Activated CD4-positive, CD25-positive, alpha-beta regulatory T cell treated with anti-CD3 and anti-CD28 coated beads, Interleukin-2, amount 50 U/mL, for 72 hours (primary cell): ENCODE measurements around the gene FOCAD.
"Not testable (repeated sequence)": the region's sequence is repeated elsewhere in the genome, so short reads cannot be mapped to it uniquely, and the experiment has no call there.

Source experiments
- DNase-seq: peaks from one replicate; pipeline ENCODE4 v3.0.0; 2021

Gene FOCAD

DNA sequence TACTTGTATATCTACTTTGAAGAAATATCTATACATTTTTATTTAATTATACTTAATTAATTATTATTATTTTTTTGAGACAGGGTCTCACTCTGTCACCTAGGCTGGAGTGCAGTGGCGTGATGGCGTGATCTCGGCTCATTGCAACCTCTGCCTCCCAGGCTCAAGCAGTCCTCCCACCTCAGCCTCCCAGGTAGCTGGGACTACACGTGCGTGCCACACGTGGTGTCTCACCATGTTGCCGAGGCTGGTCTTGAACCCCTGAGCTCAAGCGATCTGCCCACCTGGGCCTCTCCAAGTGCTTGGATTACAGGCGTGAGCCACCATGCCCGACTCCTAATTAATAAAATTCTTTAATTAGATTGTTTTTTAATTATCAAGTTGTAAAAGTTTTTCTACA lies 10.5 kb upstream of the FOCAD start:
- DNase-seq = not testable (repeated sequence)

DNA sequence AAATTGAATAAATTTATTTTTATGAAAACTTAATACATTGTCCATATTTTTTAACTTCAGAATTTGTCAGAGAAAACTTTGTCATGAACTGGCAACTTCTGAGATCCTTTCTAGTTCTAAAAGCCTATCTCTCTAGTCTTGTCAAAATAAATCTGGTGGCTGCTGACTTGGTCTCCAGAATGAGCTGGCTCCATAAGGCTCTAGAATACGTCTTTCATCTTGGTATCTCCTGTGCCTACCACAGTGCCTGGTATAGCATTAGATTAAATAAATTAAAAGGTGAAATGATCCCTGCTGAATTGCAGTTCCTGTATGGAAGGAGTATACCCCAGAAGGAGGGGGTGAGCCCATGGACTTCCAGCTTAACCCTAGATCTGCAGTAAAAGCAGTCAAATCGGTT lies 2.6 kb upstream of the FOCAD start:
- no peak for DNase-seq

DNA sequence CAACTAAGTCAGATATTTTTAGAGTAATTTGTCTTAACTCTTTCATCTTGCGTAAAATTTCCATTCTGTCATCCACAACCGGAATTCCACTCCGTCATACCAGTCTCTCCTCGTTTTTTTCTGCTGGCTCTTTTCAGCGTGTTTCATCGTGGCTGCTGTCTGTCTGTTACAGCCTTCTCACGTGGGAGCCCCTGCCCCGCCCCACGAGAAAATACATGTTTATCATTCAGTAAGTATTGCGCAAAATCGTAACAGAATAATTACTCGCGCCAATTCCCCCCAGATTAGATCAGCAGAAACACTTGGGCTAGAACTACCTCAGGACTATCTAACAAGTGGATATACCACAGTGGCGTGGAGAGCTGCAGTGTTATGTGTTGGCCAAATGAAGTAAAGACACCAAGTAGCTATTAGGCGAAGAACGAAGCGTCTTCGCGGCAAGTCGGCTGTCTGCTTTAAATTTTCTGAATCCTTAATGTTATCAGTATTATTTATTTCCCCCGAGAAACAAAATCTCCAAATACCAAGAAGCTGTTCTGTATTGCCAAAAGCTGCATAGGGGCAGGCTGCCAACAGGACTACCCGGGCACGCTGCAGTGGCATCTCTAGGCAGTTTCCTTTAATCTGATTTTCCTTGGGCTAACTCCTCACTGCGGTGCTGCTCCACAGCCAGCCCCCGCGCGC lies 566 bp upstream of the FOCAD start:
- peak; percentile 51 for DNase-seq

DNA sequence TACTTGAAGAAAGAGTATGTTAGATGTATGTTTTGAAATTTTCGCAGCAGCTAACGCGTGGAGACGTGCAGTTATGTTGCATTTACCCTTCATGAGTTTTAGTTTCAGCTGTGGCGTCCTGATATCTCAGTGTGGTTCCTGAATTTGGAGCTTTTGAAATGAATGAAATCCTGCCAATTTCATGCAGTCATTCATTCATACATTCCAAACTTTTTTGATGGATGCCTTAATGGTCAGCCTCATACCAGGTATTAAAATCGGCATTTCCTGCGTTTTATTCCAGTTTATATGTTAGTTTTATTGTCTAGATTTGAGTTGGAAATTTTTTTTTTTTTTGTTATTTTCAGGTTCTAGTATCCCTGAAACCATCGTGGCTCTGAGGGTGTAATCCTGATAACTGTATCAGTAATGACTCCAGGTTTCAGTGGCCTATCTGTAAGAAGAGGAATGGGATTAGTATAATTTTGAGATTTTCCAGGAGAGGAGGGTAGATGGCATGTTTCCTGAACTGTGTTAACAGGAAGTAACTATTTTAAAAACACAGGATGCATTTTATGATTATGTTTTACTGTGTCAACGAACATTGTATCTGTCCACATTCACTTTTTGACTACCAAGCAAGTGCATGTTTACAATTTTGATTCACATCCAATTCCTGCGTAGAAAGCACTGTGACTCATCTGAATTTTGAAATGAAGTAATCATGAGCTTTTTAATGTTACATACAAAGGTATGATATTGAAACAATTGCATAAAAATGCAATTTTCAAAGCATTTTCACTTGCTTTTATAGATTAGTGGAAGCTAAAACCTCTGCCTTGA lies 1.0 kb downstream of the FOCAD start:
- no peak for DNase-seq

DNA sequence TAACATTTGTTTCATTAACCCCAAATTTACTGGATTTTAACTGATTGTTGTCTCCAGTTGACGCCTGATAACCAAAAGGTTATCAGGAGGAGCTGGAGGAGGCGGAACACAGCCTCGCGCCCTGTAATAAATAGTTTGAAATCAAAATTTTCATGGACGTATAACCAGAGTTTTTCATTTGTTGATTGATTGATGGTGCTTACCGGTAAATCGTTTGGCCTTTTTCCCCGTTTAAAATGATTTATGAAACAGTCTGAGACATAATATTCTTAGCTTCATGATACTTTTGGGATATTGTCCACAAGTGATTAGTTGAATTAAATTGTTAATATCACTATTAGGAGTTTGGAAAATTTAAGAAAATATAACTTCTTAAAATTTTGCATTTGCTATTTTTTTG lies 1.7 kb downstream of the FOCAD start:
- DNase-seq = no peak

DNA sequence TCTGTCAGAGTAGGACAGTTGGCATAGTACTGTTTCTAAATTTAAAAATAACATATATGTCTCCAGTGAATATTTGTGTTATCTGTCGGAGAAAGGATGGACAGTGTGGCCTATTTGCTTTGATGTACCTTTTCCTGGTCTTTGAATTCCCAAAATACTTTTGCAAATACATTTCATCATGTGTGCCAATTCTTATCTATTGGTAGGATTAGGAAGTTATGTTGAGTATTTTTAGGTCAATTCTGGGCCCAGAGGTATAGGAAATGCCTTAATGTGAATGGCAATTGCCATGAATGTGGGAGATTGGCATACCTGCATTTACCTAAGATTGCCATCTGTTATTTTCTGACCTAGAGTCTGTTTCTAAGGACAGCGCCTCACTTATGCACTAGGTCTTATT lies 5.8 kb downstream of the FOCAD start:
- DNase-seq = no peak

DNA sequence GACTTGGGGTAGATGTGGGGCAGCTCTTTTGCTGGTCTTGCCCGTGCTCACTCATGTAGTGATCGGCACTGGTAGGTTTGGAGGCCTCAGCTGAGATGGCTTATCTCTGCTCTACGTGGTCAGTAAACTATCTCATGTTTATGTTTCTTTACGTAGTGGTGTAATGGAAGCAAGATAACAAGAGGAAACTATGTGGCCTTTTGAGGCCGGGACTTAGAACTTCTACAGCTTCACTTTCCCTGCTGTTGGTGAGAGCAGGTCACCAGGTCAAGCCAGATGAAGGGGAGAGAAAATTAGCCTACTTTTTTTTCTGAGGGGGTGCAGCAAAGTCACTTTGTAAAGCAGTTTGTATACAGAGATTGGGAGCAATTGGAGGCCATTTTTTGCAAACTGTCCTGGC lies 8.5 kb downstream of the FOCAD start:
- DNase-seq = no peak

DNA sequence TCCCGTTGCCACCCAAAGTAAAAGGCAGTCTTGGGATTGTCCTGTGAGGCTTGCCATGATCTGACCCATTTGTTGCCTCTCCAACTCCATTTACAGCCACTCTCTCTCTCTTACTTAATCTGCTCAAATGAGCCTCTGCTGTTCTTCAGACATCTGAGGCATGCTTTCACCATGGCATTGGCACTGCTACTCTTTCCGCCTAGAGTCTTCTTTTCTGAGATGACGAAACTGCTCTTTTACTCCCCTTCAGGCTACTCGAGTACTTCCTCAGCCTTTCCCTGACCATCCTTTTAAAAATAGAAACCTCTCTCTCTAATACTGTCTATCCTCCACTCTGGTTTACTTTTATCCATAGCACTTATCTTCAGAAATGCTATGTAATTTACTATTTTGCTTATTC lies 9.0 kb downstream of the FOCAD start:
- no peak for DNase-seq

DNA sequence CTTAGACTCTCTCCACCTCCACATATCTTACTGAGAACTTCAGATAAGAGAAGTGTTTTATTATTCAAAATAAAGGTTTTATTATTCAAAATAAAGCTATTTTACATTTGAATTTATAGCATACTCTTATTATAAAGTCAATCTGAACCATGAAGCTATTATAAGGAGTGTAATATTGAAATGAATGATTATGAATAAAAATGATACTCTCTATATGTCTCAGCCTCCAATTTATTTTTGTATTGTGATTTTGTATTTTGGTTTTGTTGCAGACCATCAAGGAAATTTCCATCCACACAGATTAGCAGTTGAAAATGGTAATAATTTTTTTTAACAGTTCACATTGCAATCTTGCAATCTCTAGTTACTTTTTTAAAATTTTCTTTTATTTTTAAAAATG lies 10.2 kb downstream of the FOCAD start:
- no peak for DNase-seq

DNA sequence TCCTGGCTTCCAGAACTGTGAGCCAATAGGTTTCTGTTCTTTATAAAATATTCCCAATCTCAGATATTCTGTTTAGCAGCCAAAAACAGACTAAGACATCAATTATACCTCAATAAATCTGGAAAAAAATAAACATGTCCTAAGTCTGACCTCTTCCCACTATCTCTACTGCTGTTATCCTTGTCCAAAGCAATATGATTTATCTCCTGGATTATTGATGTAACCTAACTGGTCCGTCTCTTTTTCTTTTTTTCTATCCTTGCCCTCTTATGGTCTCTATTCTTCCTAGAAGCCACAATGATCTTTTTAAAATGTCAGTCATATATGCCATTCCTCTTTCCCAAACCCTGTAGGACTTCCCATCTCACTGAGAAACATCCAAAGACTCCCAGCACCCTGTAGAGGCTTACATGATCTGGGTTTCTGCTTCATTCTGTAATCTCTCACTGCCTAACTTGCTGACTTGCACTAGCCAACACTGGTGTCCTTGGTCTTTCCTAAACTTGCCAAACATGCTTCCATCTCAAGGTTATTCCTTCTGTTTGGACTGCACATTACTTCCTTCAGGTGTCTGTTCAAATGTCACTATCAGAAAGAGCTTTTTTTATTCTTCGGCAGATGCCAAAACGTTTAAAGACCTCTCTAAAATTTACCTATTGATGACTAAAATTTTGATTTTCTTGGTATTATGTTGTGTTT lies 13.1 kb downstream of the FOCAD start:
- DNase-seq = no peak

DNA sequence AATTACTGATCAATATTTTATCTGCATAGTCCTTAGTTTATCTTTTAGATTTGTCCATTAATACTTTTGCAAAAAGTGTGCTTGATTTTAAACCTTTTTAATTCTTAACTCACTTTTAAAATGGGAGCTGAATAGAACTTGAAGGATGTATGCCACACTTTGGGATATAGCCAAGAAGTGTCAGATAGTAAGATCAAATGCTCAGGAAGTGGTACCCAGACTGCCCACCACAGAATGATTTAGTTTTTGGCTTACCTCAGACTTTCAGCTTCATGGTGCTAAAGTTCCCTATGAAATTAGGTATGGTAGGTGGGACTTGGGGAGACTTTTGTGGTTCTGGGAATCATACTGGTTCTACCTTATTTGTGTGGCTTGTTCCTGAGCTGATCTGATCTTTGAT lies 14.7 kb downstream of the FOCAD start:
- DNase-seq = no peak

DNA sequence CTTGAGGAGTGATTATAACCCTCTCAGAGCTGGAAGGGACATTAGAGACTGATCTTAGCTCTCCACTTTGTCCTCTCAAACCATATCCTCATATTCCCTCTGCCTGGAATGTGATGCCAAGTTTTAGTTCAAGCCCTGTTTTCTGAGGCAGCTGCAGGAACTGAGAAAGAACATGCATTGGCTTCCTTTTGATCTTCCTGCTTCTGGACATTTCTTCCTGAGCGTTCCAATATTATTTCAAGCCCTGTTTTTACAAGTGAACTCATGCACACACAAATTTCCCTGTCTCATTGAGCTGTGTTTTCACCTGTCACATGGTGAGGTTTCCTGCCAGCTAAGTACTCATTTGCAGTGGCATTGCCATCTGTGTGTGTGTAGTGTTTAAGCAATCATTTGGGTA lies 17.0 kb downstream of the FOCAD start:
- DNase-seq = no peak

DNA sequence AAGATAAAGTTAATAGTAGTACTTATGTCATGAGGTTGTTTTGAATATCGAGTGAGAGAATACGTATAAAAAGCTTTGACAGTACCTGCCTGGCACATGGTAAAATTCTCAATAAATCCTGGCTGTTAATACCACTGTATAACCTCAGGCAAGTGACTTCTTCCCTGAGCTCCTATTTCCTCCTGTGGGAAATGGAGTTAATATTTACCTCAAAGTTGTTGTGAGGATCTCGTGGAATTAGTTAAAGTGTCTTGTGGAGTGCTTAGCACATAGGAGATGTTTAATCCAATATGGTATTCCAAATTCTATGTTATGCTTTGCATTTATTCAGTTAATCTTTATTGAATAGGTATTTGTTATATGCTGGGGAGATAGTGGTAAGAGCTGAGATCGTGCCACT lies 18.5 kb downstream of the FOCAD start:
- no peak for DNase-seq

DNA sequence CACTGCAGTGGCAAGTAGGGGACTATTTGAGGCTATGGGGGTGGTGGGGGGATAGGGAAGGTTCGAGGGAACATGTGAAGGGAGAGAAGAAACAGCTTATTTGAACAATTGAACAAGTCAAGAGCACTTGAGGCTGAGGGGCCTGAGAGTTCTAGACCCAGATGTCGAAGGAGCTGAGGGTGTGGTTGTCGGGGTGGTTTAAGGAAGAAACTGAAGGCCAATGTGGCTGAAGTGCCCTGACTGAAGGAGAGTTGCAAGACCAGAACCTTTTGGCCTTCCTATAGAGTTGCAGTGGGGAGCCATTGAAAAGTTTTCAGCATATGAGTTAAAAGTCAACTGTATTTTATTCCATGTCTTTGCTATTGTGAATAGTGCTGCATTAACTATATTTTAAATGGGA lies 19.1 kb downstream of the FOCAD start:
- DNase-seq = no peak

DNA sequence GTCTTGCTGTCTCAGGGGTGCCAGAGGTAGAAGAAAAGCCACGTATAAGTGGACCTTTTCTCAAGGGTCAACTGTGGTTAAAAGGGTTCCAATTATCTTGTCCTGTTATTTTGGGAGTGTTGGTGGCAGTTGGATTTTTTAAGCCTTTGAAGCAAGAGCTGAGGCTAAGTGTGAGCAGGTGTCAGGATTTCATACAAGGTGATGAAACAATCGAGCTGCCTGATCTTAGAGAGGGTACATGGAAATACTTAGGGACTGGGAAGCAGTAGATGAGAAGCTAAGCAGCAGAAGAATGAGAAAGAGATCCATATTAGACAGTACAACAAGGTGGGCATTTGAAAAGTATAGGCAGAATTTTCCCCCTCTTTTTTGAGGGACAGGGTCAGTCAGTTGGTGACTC lies 23.6 kb downstream of the FOCAD start:
- DNase-seq = no peak

DNA sequence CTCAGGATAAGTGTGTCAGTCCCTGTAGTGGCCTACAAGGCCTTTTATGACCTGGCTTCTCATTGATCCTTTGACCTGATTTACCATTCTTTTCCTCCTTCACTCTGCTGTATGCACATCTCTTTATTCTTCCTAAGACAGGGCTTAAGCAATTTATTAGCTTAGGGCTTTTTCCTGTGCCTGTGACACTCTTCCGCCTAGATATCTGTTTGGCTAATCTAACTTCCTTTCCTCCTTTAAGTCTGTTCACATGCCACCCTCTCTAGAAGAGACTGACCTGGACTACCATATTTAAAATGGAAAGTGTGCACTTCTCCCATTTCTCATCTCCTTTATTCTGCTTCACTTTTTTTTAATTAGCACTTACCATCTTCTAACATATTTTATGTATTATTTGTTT lies 29.1 kb downstream of the FOCAD start:
- DNase-seq = no peak

DNA sequence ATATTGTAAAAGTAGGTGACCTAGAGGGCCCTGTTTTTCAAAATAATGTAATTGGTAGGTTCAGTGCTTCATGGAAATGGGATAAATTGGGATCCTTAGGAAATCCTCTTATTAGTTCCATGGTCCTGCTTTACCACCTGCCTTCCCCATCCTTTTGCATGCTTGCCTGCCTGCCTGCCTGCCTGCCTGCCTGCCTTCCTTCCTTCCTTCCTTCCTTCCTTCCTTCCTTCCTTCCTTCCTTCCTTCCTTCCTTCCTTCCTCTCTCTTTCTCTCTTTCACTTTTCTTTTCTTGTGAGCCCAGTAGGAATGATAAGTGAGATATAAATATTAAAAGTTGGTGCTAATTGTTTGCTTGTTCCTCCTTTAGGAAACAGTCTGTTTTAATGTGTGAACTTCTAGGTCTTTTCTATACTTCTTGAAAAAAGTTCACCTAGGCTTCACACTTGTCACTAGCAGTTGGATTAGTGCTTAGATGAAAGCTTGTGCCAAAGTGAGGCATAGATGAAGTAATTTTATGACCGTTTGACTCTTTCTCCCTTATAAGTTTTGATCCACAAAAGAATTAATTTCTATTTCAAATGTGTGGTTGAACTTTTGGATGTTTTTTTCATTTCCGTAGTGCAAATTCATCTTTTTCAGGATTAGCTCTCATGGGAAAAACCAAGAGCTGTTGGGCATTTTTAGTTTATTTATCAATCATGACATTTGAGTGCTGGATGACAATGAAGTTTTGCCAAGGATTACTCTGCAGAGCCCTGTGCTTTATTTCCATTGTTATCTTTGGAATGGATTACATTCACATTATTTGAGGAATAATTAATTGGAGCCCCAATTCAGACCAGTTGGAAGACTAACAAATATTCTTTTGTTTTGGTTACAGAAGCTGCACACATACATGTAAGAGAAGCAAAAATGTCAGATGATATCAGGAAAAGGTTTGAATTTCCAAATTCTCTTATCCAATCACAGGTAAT lies 30.7 kb downstream of the FOCAD start:
- DNase-seq = no peak

DNA sequence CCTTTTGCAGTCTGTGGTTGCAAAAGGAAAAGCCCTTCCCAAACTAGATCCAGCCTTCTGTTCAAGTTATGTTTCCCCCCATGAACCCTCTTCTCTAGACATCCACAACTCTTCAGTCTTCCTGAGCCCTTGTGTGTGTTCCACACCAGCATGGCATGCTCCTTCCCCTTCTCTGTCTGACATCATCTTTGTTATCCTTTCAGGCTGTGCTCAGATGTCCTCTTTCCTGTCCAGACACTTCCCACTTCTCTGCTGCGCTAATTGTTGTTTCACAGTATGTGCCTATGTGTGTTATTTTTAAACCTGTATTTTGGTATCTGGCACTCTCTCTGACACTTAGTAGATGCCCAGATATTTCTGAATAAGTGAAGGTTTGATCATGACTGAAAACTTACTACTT lies 38.2 kb downstream of the FOCAD start:
- no peak for DNase-seq

DNA sequence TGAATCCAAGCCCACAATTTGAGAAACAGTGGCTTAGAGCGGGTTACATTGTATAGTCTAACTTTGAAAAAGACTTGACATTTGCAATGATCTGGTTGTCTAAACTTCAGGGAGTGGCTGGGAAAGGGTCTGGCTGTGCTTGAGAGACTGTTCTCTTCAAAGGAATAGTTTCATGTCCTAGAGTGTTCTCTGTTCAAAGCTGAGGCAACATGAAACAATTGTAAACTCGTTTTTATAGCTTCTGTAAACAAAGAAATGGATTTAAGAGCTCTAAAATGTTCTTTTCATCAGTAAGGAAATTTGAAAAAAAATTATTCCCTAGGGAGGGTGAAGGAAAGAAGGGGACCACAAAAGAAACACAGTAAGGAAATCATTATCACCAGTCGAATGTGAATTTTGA lies 41.6 kb downstream of the FOCAD start:
- no peak for DNase-seq

DNA sequence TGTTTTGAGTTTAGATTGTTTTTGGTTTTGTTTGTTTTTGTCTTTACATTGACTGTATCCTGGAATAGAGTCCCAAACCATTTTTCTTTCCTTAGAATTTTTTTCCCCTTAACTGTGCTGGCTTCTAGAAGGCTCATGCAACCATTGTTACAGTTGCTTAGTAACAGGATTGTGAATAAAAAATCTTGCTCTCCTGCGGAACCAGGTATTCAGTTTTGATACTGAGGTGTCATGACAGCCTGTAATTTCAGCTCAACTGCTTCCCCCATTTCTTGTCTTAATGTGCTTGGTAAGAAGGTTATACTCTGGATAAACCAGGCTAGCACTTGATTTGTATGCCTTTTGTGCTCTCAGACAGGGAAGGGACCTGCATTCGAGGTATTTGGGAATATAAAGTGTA lies 42.1 kb downstream of the FOCAD start:
- DNase-seq = no peak

DNA sequence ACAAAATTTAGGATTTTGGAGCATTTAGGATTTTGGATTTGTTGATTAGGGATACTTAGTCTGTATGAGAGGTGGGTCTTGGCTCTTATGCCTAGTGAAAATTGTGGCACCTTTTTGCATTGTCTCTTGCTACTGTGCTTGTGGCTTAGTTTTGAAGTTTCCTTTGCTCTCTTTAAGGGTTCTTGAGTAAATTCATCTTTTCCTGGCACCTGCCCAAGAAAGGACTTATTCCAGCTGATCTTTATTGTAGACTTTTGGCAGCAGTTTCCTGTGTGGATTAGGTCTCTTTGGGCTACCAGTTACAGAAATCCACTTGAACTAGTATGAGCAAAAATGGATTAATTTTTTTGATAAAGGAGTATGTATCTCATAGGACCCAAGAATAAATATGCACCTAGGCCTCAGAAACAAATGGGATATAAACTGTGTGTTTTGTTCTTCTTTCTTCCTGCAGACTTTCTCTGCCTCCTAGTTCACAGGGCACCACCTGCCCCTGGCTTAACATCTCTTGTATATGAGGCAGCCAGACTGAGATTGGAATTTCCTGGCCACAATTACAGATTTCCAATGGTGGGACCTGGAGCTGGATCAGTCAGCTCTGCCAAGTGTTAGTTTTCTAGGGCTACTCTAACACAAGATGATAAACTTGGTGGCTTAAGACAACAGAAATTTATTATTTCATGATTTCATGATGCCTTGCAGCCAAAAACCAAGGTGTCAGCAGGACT lies 44.6 kb downstream of the FOCAD start:
- DNase-seq = no peak

DNA sequence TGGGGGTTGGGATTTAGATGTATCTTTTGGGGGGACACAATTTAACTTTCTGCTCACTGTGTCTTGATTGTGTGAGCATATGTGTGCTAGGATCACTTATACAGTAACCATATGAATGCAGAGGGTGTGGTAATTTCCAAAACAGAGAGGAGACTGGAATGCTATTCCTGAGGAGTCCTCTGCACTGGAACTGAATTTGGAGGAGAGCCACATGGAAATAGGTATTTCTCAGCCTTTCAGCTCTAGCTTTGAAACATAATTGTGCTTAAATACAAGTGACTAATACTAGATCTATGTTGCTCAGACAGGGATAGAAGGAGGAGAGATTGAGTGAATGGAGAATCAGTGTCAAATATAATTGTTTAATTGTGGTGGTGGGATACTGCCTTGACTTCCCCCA lies 45.5 kb downstream of the FOCAD start:
- DNase-seq = no peak
